Choroid plexus epithelial cell (primary cell): Measurements from ENCODE around the gene EBLN2.

Experiments
- DNase-seq: peaks from one replicate; pipeline ENCODE4 v3.0.0-alpha.2; 2010; ENCODE audit warnings: low read depth
- H3K4me3 ChIP-seq: 2 replicates; pipeline ENCODE4 v1.5.1; 2011; ENCODE audit warnings: low read depth, mild to moderate bottlenecking, control low read depth, low read length, moderate library complexity
- TF ChIP-seq, protein P1 (sequence below): conservative IDR thresholded peaks from 2 replicates; pipeline ENCODE4 v1.5.1; 2011; ENCODE audit warnings: low read depth, mild to moderate bottlenecking, control low read depth, inconsistent platforms, low read length, moderate library complexity

Gene EBLN2

DNA sequence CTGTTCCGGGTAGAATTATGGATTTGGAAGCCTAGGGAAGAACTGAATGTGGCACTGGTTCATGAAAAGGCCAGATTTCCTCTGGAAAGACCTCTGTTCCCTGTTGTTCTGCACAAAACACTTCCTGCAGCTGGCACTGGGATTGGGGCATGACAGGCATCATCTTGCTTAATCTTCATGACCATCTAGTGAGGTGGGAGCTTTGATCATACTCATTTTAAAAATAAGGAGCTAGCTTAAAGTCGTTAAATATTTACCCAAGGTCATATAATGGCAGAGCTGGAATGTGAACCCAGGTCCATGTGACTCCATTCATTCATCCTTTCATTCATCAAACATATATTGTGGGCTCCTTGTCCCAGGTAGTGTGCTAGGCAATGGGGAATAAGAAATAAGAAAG, 40.4 kb downstream of the EBLN2 start:
- TF ChIP-seq, protein P1, sequence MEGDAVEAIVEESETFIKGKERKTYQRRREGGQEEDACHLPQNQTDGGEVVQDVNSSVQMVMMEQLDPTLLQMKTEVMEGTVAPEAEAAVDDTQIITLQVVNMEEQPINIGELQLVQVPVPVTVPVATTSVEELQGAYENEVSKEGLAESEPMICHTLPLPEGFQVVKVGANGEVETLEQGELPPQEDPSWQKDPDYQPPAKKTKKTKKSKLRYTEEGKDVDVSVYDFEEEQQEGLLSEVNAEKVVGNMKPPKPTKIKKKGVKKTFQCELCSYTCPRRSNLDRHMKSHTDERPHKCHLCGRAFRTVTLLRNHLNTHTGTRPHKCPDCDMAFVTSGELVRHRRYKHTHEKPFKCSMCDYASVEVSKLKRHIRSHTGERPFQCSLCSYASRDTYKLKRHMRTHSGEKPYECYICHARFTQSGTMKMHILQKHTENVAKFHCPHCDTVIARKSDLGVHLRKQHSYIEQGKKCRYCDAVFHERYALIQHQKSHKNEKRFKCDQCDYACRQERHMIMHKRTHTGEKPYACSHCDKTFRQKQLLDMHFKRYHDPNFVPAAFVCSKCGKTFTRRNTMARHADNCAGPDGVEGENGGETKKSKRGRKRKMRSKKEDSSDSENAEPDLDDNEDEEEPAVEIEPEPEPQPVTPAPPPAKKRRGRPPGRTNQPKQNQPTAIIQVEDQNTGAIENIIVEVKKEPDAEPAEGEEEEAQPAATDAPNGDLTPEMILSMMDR: no peak
- H3K4me3 ChIP-seq: no peak overlapping the region
- no peak for DNase-seq

DNA sequence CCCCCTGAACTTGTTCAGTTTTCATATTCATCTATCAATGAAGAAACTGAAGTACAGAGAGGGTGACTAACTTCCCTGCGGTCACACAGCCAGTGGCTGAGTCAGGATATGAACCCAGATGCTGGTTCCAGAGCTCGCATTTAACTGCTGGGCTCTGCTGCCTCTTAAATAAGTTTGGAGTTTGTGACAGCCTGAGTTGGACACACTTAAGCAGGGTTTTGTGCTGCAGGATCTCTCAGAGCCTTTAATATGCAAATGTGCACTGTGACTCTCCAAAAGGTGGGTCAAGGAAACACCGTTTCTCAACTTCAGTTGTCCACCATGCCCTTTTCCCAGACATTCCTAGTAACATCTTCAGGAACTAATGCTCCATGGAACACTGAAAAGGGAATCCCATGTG, 45.8 kb downstream of the EBLN2 start:
- H3K4me3 ChIP-seq: no peak overlapping the region
- TF ChIP-seq, protein P1: no peak
- DNase-seq: no peak

DNA sequence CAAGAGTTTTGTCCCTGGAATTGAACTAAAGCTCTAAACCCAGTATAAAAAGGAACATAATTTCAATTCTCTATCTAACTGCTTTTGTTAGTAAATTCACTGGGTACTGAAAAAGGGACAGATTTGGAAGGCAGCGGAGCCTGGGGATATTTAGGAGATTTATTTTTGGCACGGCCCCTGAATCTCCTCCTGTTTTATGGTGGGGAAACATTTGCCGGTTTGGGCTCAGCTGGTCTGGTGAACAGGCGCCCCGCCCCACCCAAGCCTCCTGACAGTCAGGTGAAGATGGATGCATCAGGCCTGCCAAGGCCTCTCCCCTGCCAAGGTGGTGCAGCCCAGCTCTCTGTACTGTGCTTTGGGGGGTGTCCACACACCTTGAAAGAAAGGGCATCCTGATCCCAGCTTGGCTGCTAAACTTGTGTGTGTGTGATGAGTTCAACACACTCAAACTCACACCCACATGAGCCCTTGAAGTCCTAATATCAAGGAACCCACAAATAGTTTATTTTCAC, 46.3 kb downstream of the EBLN2 start:
- TF ChIP-seq, protein P1: no peak
- no peak for DNase-seq

DNA sequence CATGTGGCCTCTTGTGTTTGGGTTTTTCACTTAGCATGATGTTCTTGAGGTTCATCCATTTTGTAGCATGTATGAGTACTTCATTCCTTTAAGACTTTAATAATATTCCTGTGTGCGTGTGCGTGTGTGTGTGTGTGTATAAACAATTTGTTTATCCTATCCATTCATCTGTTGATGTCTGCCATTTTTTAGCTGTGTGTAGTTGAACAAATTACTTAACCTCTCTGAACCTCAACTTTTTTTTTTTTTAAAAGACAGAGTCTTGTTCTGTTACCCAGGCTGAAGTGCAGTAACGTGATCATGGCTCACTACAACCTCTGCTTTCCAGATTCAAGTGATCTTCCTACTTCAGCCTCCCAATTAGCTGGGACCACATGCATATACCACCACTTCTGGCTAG, 47.3 kb downstream of the EBLN2 start:
- no peak for DNase-seq
- H3K4me3 ChIP-seq: no peak overlapping the region
- TF ChIP-seq, protein P1: no peak

More for the DNA sequence above, 46.3 kb downstream of the EBLN2 start:
- H3K4me3 ChIP-seq: no peak overlapping the region

DNA sequence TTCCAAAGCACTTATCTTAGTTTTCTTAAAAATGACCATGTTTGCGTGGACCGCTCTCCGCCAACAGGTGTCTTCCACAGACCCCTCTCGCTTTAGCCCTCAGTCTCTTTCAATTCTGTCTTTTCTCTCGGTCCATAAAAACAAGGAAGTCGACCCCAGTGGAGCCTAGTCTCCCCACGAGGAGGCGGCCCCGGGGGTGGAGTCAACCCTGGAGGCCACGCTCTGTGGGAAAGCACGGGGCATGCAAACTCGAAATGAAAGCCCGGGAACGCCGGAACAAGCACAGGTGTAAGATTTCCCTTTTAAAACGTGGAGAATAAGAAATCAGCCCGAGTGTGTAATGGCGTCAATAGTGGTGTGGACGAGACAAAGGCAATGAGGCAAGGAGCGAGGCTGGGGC, 49.1 kb downstream of the EBLN2 start:
- no peak for DNase-seq
- TF ChIP-seq, protein P1: no peak
- H3K4me3 ChIP-seq: no peak overlapping the region
